HG02852 (cell line): ENCODE data around the gene MAST4.
"Not testable (repeated sequence)": the region's sequence is repeated elsewhere in the genome, so short reads cannot be mapped to it uniquely, and the experiment has no call there.

Experiments used
- ATAC-seq: cut with Tn5 transposase; IDR thresholded peaks from one replicate; pipeline ENCODE4 v1.9.1; 2021; ENCODE audit warnings: mild to moderate bottlenecking, moderate library complexity; ENCODE audit not compliant: unreplicated experiment

The MAST4 gene

DNA sequence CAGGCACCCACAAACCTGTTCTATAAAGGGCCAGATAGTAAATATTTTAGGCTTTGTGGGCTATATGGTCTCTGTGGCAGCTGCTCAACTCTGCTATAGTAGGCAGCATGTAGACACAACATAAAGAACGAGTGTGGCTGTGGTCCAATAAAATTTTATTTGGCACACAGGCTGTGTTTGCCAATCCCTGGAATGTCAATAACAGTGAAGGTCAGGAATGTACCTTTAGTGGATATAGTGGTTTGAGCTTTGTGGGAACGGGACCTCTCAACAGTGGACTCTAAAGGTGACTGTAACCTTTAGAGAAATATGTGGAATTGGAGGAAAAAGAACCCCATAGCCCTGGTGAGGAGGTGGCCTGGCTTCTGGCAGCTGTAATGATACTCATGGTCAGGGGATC lies 145.2 kb downstream of the MAST4 start:
- no peak for ATAC-seq

DNA sequence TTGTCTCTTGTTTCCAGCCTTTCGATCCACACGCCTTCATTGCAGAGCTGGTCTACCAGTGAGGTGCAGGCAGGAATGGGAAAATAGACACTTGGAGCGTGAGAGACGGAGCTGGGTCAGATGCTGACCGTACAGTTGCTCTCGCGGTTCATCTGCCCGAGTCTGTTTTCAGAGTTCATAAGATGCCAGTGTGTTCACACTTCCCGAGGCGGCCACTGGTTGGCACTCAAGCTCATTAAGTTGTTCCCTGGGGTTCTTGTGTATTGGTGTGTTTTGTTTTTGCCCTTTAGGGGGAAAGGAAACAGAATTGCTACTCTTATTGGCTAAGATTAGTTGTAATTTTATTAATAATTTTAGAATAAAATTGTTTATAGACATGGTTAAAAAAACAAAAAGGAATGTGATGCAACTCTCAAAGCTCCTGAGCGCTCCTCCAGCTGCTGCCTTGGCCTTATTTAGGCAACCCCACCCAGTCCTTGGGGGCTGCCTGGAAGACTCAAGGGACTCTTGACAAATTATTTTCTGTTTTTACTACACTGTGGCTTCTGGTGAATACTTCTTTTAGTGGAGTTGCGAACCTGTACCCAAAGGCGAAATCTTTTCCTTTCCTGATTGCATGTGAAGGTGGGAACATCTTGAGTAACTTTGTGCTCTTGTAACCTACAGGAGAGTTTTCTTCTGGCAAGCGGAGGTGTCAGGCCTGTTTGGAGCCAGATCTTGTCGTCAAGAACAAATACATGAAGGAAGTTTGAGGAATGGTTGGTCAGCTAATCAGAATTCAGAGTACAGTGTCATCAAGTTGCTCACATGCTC lies 146.1 kb downstream of the MAST4 start:
- ATAC-seq = no peak

DNA sequence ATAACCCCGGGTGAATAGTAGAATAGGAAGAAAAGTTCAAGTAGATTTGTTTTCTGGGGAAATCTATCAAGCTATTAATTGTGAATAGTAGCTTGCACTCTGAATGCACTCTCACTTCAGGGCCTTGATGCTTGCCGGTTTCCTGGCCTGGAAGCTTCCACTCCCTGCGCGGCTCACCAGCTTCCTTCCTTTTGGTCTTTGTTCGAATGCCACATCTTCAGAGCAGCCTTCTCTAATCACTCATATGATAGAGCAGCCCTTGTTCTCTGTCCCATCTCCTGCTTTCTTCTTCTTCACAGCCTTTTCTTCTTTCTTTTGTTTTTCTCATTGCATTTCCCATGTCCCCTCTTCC lies 146.7 kb downstream of the MAST4 start:
- no peak for ATAC-seq

- no peak for ATAC-seq
Observed at GRCh38 chr5:66743344-66743743, 147.2 kb downstream of the MAST4 start.

DNA sequence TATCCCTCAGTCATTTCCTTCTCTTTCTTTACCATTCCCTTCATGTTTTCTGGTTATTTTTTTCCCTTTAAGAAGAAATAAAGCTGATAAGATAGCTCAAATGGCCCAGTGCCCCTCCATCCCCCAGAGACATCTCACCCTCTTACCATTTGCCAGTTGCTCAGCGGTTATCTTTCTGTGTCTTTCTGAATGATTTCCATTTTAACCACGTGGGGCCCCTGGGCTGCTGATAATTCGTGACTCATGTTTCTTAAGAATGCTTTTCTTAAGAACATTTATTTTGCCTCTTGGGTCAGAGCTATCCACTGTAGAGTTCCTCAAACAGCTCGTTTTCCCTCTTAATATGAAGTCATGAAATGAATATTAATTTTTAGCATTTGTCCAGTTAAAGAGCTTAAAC lies 147.8 kb downstream of the MAST4 start:
- no peak for ATAC-seq

GRCh38 chr5:66745297-66745696 lies 149.1 kb downstream of the MAST4 start:
- no peak for ATAC-seq

- no peak for ATAC-seq
Observed at GRCh38 chr5:66747607-66748006, 151.4 kb downstream of the MAST4 start.

- ATAC-seq = not testable (repeated sequence)
Observed at GRCh38 chr5:66752668-66753067, 156.5 kb downstream of the MAST4 start.

DNA sequence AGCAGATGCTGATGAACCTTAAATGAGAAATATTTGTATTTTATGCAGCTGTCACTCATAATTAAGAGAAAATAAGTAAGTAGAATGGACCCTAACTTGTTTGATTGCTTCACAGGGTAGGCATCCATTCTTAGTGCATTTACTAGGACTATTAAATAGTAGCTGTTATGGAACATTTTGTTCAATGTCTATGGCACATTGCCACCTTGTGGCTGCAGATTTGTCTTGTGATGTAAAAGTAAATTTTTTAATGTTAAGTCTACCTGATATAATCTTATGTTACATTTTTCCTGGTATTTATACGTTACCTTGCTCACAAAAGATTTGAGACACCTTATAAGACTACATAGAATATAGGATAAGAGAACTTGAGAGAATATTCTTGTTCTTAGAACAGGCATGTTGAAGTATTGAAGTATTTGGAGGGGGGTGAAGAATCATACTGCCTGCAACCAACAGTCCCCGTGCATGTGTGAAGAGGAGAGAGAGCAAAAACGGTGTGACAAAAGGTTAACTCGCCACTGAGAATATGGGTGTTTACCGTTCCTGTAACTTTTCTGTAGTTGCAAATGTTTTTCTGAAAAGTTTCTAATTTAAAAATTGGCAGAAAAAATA lies 161.1 kb downstream of the MAST4 start:
- ATAC-seq = no peak

GRCh38 chr5:66757834-66758371 lies 161.7 kb downstream of the MAST4 start:
- no peak for ATAC-seq

DNA sequence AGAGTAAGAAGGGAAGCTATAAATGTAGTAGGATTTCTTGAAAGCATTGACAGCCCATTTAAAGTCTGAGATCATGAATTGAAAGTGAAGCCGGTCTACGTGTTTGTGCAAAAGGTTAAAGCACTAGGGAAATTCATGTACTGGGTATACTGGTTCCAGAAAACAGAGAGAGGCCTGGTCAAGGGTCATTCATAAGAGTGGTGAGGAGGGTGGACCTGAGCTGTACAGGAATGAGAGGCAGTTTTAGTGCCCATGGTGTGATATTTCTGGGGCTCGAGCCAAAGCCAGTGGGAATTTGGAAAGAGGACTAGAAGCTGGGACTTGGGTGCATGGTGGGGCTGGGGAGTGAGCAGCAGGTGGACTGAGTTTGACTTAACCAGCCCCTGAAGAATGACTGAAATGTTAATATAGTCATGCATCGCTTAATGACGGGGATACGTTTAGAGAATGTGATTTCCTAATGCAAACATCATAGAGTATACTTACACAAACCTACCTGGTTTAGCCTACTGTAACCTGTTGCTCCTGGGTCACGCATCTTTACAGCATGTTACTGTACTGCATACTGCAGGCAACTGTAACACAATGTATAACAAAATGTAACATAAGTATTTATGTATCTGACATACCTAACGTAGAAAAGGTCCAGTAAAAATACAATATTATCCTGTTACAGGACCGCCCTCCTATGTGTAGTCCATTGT lies 173.0 kb downstream of the MAST4 start:
- no peak for ATAC-seq

GRCh38 chr5:66769839-66770617 lies 173.8 kb downstream of the MAST4 start:
- no peak for ATAC-seq

- no peak for ATAC-seq
Observed at GRCh38 chr5:66777868-66778267, 181.7 kb downstream of the MAST4 start.

DNA sequence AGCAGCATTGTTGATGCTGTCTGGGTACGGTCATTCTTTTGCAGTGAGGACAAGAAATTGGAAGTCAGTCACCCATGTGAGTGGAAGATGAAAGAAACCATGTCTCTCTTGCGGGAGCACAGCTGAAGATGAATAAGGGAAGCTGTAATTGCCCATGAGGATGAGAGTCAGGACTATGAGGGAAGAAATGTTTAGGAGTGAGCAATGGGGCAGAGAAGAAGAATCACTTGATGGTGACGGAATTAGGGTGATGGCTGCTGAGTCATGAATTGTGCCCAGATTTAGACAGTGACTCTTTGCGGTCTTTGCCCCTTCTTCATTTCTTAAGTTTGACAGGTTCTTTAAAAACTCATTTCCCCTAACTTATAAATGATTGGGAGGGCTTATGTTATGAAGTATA lies 183.3 kb downstream of the MAST4 start:
- no peak for ATAC-seq

DNA sequence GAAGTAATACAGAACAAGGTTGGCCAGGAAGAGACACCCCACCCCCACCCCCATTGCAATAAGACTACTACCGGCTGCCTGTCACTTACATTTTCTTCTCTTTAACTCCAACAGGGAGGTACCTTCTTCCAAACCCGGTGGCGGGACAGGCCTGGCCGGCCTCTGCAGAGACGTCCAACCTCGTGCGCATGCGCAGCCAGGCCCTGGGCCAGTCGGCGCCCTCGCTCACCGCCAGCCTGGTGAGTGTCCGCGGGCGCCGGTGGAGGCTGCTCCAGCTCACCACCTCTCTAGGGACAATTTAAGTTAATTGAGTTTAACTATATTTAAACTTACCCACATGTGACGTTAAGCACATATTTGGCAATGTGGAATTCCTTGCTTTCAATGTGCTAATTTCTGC lies 192.4 kb downstream of the MAST4 start:
- no peak for ATAC-seq

- ATAC-seq = no peak
Observed at GRCh38 chr5:66789434-66789833, 193.2 kb downstream of the MAST4 start.

DNA sequence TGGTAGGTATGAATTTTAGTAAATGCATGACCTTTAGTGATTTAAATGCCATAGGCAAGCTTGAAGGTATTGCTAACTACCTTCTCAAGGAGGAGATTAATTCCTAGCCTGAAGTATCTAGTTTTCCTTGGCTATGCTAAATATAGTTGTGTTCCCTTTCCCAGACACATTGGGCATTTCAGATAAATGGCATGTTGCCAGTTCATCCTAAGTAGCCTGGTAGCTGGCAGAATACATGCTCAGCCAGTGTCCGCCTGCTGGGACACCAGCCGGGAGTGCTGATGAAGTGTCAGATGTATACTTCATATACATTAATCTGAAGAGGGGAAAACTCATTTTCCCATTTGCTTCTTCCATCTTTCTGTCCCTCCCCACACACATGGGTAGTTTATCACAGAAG lies 196.9 kb downstream of the MAST4 start:
- ATAC-seq = no peak

DNA sequence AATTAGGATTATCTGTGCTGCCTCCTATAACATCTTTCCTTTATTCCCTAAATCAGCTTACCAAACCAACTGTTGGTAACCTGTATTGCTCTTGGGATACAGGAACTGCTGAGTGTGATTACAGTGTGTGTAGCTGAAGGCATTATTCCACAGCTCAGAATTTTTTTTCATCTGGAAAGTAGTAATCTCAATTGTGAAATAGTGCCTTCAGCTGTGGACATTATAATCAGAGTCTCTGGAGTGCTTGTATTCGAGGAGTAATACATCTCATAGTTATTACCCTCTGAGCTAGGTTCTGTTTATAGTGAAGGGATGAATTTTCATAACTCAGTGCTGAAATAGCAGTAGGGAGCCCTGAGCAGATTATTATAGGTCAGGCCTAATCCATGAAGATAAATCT lies 199.5 kb downstream of the MAST4 start:
- ATAC-seq = no peak

- ATAC-seq = no peak
Observed at GRCh38 chr5:66796305-66797292, 200.4 kb downstream of the MAST4 start.

GRCh38 chr5:66802941-66803340 lies 206.7 kb downstream of the MAST4 start:
- no peak for ATAC-seq
